ENCODE measurements around the gene KARS1.

KARS1 gene

GRCh38 chr16:75584108-75584507, 63.4 kb downstream of the KARS1 start:
- Histone ChIP-seq H2BK15ac (ENCODE audit: low read depth, poor library complexity, severe bottlenecking) (no peak overlapping the region), H2BK12ac (ENCODE audit: low read length in 2 of 2) (no peak overlapping the region), H3K9ac (ENCODE audit: low read length) (no peak overlapping the region), H2BK5ac (ENCODE audit: low read depth, low read length, poor library complexity, severe bottlenecking) (no peak overlapping the region), H2AK5ac (ENCODE audit: low read length, severe bottlenecking) (no peak overlapping the region), H3K14ac (ENCODE audit: low read length in 2 of 2) (no peak overlapping the region), H3K9me3 (ENCODE audit: control insufficient read depth, low read length) (no peaks in the 10 kb centered on the region), H3K23ac (ENCODE audit: low read length in 2 of 2) (no peak overlapping the region), H3K4me1 (ENCODE audit: control insufficient read depth, insufficient read depth, low read depth, low read length) (no peaks in the 10 kb centered on the region), H3K27ac (ENCODE audit: low read length, poor library complexity, severe bottlenecking) (no peak overlapping the region), H4K8ac (ENCODE audit: low read length) (no peak overlapping the region), H2BK120ac (ENCODE audit: low read depth, low read length) (no peak overlapping the region), H3K27me3 (ENCODE audit: control insufficient read depth in 1 of 2, insufficient read depth in 1 of 2, low read length in 2 of 2) (no peaks in the 10 kb centered on the region), H2AFZ (ENCODE audit: low read depth, low read length) (no peak overlapping the region), H3K36me3 (ENCODE audit: control insufficient read depth in 1 of 2, insufficient read depth in 2 of 2, low read depth in 1 of 2, low read length in 2 of 2) (peaks cover 12 to 26% of the 10 kb centered on the region in 2 experiments), H3K4ac (ENCODE audit: low read depth in 1 of 2, low read length in 2 of 2) (no peak overlapping the region), H3K4me2 (ENCODE audit: low read length, poor library complexity, severe bottlenecking) (no peak overlapping the region), H4K91ac (ENCODE audit: low read length) (no peak overlapping the region), H3K79me1 (replicated peaks; ENCODE audit: low read length, poor library complexity, severe bottlenecking) (peaks cover 2% of the 10 kb centered on the region), H3K18ac (ENCODE audit: low read depth in 1 of 2, low read length in 2 of 2) (no peak overlapping the region), H3K4me3 (ENCODE audit: insufficient read depth in 1 of 2, low read depth in 1 of 2, low read length in 2 of 2) (no peak overlapping the region)
- 88% methylated on average over 3 of the region's 3 CpGs for WGBS
- DNase-seq: no peak

DNA sequence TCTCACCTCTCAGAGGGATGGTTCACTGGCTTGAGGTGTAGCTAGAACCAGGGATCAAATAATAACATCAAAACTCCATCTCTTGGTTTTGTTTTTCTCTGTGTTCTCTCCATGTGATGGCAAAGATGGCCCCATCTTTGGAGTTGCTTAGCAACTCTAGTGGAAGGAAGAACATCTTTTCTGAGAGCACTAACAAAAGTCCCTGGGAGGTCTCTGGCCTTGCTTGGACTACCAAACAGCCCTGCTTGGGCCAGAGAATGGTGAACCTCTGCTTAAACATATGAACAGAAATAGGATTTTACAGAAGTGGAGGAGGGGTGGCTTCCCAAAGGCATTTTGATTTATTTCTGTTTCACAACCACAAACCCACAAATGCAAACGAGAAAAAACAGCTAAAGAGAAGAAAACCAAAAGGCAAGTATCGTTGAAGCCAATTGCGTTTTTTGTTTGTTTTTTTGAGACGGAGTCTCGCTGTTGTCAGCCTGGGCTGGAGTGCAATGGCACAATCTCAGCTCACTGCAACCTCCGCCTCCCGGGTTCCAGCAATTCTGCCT, 68.1 kb downstream of the KARS1 start:
- Histone ChIP-seq H3K9ac (ENCODE audit: low read length) (no peak overlapping the region), H3K27ac (ENCODE audit: low read length, poor library complexity, severe bottlenecking) (no peak overlapping the region), H4K8ac (ENCODE audit: low read length) (no peak overlapping the region), H3K18ac (ENCODE audit: low read depth in 1 of 2, low read length in 2 of 2) (no peak overlapping the region), H2BK15ac (ENCODE audit: low read depth, poor library complexity, severe bottlenecking) (no peak overlapping the region), H3K4ac (ENCODE audit: low read depth in 1 of 2, low read length in 2 of 2) (no peak overlapping the region), H2BK5ac (ENCODE audit: low read depth, low read length, poor library complexity, severe bottlenecking) (no peak overlapping the region), H3K4me3 (ENCODE audit: insufficient read depth in 1 of 2, low read depth in 1 of 2, low read length in 2 of 2) (no peak overlapping the region), H2AK5ac (ENCODE audit: low read length, severe bottlenecking) (no peak overlapping the region), H3K23ac (ENCODE audit: low read length in 2 of 2) (no peak overlapping the region), H4K91ac (ENCODE audit: low read length) (no peak overlapping the region), H3K27me3 (ENCODE audit: control insufficient read depth in 1 of 2, insufficient read depth in 1 of 2, low read length in 2 of 2) (no peaks in the 10 kb centered on the region), H3K14ac (ENCODE audit: low read length in 2 of 2) (no peak overlapping the region), H3K4me1 (ENCODE audit: control insufficient read depth, insufficient read depth, low read depth, low read length) (no peaks in the 10 kb centered on the region), H3K4me2 (ENCODE audit: low read length, poor library complexity, severe bottlenecking) (no peak overlapping the region), H3K36me3 (ENCODE audit: control insufficient read depth in 1 of 2, insufficient read depth in 2 of 2, low read depth in 1 of 2, low read length in 2 of 2) (peaks cover 28 to 60% of the 10 kb centered on the region in 2 experiments), H2BK120ac (ENCODE audit: low read depth, low read length) (no peak overlapping the region), H3K79me1 (replicated peaks; ENCODE audit: low read length, poor library complexity, severe bottlenecking) (peaks cover 18% of the 10 kb centered on the region), H2AFZ (ENCODE audit: low read depth, low read length) (no peak overlapping the region), H3K9me3 (ENCODE audit: control insufficient read depth, low read length) (no peaks in the 10 kb centered on the region), H2BK12ac (ENCODE audit: low read length in 2 of 2) (no peak overlapping the region)
- 93% methylated on average over 7 of the region's 7 CpGs for WGBS
- no peak for DNase-seq

DNA sequence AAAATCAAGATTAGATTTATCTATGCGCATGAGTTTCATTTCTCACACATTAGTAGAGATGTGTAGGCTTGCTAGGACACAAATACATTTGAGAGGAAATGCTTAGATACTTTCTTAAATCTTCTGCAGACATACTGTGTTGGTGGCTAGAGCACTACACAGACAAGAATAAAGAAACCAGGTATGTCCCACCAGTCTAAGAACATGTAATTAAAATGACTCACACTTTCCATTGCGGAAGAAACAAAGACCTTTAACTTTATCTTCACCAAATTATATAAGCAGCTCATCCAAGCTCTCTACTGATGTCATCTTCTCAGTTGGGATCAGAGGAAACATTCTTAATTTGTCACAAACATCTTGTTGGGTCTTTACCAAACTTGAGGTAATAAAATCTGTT, 68.7 kb downstream of the KARS1 start:
- no peak overlapping the region for H2BK120ac ChIP-seq (ENCODE audit: low read depth, low read length)

DNA sequence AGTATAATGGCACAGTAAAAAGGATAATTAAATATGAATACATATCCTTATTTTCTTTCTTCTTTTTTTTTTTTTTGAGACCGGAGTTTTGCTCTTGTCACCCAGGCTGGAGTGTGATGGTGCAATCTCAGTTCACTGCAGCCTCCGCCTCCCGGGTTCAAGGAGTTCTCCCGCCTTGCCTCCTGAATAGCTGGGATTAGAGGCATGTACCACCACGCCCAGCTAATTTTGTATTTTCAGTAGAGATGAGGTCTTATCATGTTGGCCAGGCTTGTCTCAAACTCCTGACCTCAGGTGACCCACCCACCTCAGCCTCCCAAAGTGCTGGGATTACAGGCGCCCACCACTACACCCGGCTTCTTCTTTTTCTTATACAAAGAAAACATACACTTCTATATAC, 69.3 kb downstream of the KARS1 start:
- no peak overlapping the region for H4K91ac ChIP-seq (ENCODE audit: low read length)
- H2BK15ac ChIP-seq (ENCODE audit: low read depth, poor library complexity, severe bottlenecking): no peak overlapping the region
- no peak overlapping the region for H3K23ac ChIP-seq (ENCODE audit: low read length in 2 of 2)
- H3K4me1 ChIP-seq (ENCODE audit: control insufficient read depth, insufficient read depth, low read depth, low read length): no peaks in the 10 kb centered on the region
- H4K8ac ChIP-seq (ENCODE audit: low read length): no peak overlapping the region
- H3K36me3 ChIP-seq (ENCODE audit: control insufficient read depth in 1 of 2, insufficient read depth in 2 of 2, low read depth in 1 of 2, low read length in 2 of 2): peaks cover 36 to 72% of the 10 kb centered on the region in 2 experiments
- no peak overlapping the region for H3K4me3 ChIP-seq (ENCODE audit: insufficient read depth in 1 of 2, low read depth in 1 of 2, low read length in 2 of 2)
- peaks cover 27% of the 10 kb centered on the region for H3K79me1 ChIP-seq (replicated peaks; ENCODE audit: low read length, poor library complexity, severe bottlenecking)
- no peaks in the 10 kb centered on the region for H3K27me3 ChIP-seq (ENCODE audit: control insufficient read depth in 1 of 2, insufficient read depth in 1 of 2, low read length in 2 of 2)
- no peak overlapping the region for H2BK120ac ChIP-seq (ENCODE audit: low read depth, low read length)
- no peak overlapping the region for H3K14ac ChIP-seq (ENCODE audit: low read length in 2 of 2)
- no peak overlapping the region for H3K9ac ChIP-seq (ENCODE audit: low read length)
- H3K18ac ChIP-seq (ENCODE audit: low read depth in 1 of 2, low read length in 2 of 2): no peak overlapping the region
- no peak overlapping the region for H3K4me2 ChIP-seq (ENCODE audit: low read length, poor library complexity, severe bottlenecking)
- H2AK5ac ChIP-seq (ENCODE audit: low read length, severe bottlenecking): no peak overlapping the region
- no peak overlapping the region for H3K27ac ChIP-seq (ENCODE audit: low read length, poor library complexity, severe bottlenecking)
- no peak overlapping the region for H2BK12ac ChIP-seq (ENCODE audit: low read length in 2 of 2)
- 88% methylated on average over 5 of the region's 7 CpGs for WGBS
- no peak overlapping the region for H2BK5ac ChIP-seq (ENCODE audit: low read depth, low read length, poor library complexity, severe bottlenecking)
- DNase-seq: no peak
- no peaks in the 10 kb centered on the region for H3K9me3 ChIP-seq (ENCODE audit: control insufficient read depth, low read length)
- H3K4ac ChIP-seq (ENCODE audit: low read depth in 1 of 2, low read length in 2 of 2): no peak overlapping the region
- no peak overlapping the region for H2AFZ ChIP-seq (ENCODE audit: low read depth, low read length)

More for the DNA sequence above, 68.7 kb downstream of the KARS1 start:
- H2BK15ac ChIP-seq (ENCODE audit: low read depth, poor library complexity, severe bottlenecking): no peak overlapping the region
- no peak overlapping the region for H2AK5ac ChIP-seq (ENCODE audit: low read length, severe bottlenecking)
- H3K4me1 ChIP-seq (ENCODE audit: control insufficient read depth, insufficient read depth, low read depth, low read length): no peaks in the 10 kb centered on the region
- no peak overlapping the region for H3K23ac ChIP-seq (ENCODE audit: low read length in 2 of 2)
- no peak overlapping the region for H4K91ac ChIP-seq (ENCODE audit: low read length)
- no peak overlapping the region for H4K8ac ChIP-seq (ENCODE audit: low read length)
- no peak for DNase-seq
- peaks cover 23% of the 10 kb centered on the region for H3K79me1 ChIP-seq (replicated peaks; ENCODE audit: low read length, poor library complexity, severe bottlenecking)
- no peak overlapping the region for H3K14ac ChIP-seq (ENCODE audit: low read length in 2 of 2)
- H3K27ac ChIP-seq (ENCODE audit: low read length, poor library complexity, severe bottlenecking): no peak overlapping the region
- no peak overlapping the region for H2BK5ac ChIP-seq (ENCODE audit: low read depth, low read length, poor library complexity, severe bottlenecking)
- H2AFZ ChIP-seq (ENCODE audit: low read depth, low read length): no peak overlapping the region
- no peaks in the 10 kb centered on the region for H3K27me3 ChIP-seq (ENCODE audit: control insufficient read depth in 1 of 2, insufficient read depth in 1 of 2, low read length in 2 of 2)
- H3K4me3 ChIP-seq (ENCODE audit: insufficient read depth in 1 of 2, low read depth in 1 of 2, low read length in 2 of 2): no peak overlapping the region
- H3K4ac ChIP-seq (ENCODE audit: low read depth in 1 of 2, low read length in 2 of 2): no peak overlapping the region
- no peaks in the 10 kb centered on the region for H3K9me3 ChIP-seq (ENCODE audit: control insufficient read depth, low read length)
- no peak overlapping the region for H3K4me2 ChIP-seq (ENCODE audit: low read length, poor library complexity, severe bottlenecking)
- H3K36me3 ChIP-seq (ENCODE audit: control insufficient read depth in 1 of 2, insufficient read depth in 2 of 2, low read depth in 1 of 2, low read length in 2 of 2): peaks cover 33 to 66% of the 10 kb centered on the region in 2 experiments
- H3K18ac ChIP-seq (ENCODE audit: low read depth in 1 of 2, low read length in 2 of 2): no peak overlapping the region
- H2BK12ac ChIP-seq (ENCODE audit: low read length in 2 of 2): no peak overlapping the region
- WGBS: 100% methylated on average over 1 of the region's 2 CpGs
- H3K9ac ChIP-seq (ENCODE audit: low read length): no peak overlapping the region
